GM23338 (cell line): ENCODE results near the gene ZGPAT.

Source experiments
- CREB1 ChIP-seq: fragments of 250-450 bp; sonication (Bioruptor Pico); IDR thresholded peaks from 2 replicates; pipeline ENCODE4 v1.5.0; 2020; ENCODE audit warnings: low read depth, mild to moderate bottlenecking, moderate library complexity
- EZH2 ChIP-seq: fragments of 200-600 bp; sonication (generic); IDR thresholded peaks from one replicate; pipeline ENCODE4 v1.8.0; 2017; ENCODE audit warnings: antibody characterized with exemption, mild to moderate bottlenecking, low read depth; ENCODE audit not compliant: unreplicated experiment
- EZH2phosphoT487 ChIP-seq: fragments of 200-600 bp; sonication (generic); IDR thresholded peaks from one replicate; pipeline ENCODE4 v1.8.1; 2018; ENCODE audit warnings: antibody characterized with exemption; ENCODE audit not compliant: unreplicated experiment
- JUNB ChIP-seq: IDR thresholded peaks from one replicate; pipeline ENCODE4 v1.6.1; 2016; ENCODE audit warnings: antibody characterized with exemption; ENCODE audit not compliant: unreplicated experiment
- NANOG ChIP-seq: IDR thresholded peaks from 2 replicates; pipeline ENCODE4 v1.6.1; 2016; ENCODE audit warnings: antibody characterized with exemption, borderline replicate concordance
- POLR2AphosphoS5 ChIP-seq: IDR thresholded peaks from 2 replicates; pipeline ENCODE4 v1.6.1; 2016; ENCODE audit warnings: antibody characterized with exemption, low read depth
- ZNF331 ChIP-seq: fragments of 250-450 bp; sonication (Bioruptor Pico); IDR thresholded peaks from 2 replicates; pipeline ENCODE4 v1.5.0; 2020; ENCODE audit warnings: low read depth, mild to moderate bottlenecking, moderate library complexity
- TF ChIP-seq, protein P1 (sequence below), 2 experiments: fragments of 200-600 bp in 1 of 2; sonication (generic) in 1 of 2; conservative IDR thresholded peaks; 2 replicates each; pipeline versions ENCODE4 v1.5.1 to v1.6.1; 2016 to 2017; ENCODE audit warnings: antibody characterized with exemption in 2 of 2, low read depth in 2 of 2, mild to moderate bottlenecking in 2 of 2, moderate library complexity in 1 of 2
- TF ChIP-seq, protein P2 (sequence below): IDR thresholded peaks from one replicate; pipeline ENCODE4 v1.6.1; 2018; ENCODE audit warnings: antibody characterized with exemption; ENCODE audit not compliant: unreplicated experiment
- TF ChIP-seq, protein P3 (sequence below): IDR thresholded peaks from 2 replicates; pipeline ENCODE4 v1.6.1; 2016; ENCODE audit warnings: antibody characterized with exemption
- TF ChIP-seq, protein P4 (sequence below): fragments of 250-450 bp; sonication (Bioruptor Pico); IDR thresholded peaks from 2 replicates; pipeline ENCODE4 v1.5.0; 2020; ENCODE audit warnings: mild to moderate bottlenecking, moderate library complexity

DNA sequence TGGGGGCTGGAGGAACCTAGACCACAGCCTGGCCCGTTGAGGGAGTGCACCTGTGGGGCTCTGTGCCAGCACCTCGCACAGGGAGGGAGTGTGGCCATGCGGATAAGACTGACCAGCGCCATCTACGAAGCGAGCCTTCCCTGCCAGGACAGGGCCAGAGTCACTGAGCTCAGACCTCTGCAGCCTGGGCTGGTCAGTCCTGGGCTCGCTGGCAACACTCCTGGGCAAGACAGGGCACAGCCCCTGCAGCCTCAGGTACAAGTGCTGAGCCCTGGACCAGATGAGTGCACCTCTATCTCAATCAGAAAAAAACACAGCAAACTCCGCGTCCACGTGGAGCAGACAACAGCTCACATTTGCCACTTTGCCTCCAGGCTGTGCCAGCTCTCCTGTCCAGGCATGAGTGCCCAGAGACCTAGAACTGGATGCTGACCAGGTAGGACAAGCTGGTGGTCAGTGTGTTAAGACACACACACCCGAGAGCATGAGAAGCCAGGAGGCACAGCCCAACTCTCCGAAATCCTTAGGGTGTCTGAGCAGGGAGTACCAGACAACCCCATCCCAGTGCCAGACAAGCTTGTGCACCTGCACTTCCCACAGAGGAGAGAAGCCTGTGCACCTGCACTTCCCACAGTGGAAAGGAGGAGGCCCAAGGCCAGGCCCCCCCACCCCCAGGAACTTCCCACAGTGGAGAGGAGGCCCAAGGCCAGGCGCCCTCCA, 4.9 kb upstream of the ZGPAT start:
- 0 out of 2 replicates have a peak, but pooled peaks have one; percentile 24 for TF ChIP-seq POLR2AphosphoS5
- TF ChIP-seq, protein P1, sequence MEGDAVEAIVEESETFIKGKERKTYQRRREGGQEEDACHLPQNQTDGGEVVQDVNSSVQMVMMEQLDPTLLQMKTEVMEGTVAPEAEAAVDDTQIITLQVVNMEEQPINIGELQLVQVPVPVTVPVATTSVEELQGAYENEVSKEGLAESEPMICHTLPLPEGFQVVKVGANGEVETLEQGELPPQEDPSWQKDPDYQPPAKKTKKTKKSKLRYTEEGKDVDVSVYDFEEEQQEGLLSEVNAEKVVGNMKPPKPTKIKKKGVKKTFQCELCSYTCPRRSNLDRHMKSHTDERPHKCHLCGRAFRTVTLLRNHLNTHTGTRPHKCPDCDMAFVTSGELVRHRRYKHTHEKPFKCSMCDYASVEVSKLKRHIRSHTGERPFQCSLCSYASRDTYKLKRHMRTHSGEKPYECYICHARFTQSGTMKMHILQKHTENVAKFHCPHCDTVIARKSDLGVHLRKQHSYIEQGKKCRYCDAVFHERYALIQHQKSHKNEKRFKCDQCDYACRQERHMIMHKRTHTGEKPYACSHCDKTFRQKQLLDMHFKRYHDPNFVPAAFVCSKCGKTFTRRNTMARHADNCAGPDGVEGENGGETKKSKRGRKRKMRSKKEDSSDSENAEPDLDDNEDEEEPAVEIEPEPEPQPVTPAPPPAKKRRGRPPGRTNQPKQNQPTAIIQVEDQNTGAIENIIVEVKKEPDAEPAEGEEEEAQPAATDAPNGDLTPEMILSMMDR (conservative IDR thresholded peaks at IDR 0.05; ENCODE audit: low read depth in 2 of 2): no peak
- TF ChIP-seq, protein P2, sequence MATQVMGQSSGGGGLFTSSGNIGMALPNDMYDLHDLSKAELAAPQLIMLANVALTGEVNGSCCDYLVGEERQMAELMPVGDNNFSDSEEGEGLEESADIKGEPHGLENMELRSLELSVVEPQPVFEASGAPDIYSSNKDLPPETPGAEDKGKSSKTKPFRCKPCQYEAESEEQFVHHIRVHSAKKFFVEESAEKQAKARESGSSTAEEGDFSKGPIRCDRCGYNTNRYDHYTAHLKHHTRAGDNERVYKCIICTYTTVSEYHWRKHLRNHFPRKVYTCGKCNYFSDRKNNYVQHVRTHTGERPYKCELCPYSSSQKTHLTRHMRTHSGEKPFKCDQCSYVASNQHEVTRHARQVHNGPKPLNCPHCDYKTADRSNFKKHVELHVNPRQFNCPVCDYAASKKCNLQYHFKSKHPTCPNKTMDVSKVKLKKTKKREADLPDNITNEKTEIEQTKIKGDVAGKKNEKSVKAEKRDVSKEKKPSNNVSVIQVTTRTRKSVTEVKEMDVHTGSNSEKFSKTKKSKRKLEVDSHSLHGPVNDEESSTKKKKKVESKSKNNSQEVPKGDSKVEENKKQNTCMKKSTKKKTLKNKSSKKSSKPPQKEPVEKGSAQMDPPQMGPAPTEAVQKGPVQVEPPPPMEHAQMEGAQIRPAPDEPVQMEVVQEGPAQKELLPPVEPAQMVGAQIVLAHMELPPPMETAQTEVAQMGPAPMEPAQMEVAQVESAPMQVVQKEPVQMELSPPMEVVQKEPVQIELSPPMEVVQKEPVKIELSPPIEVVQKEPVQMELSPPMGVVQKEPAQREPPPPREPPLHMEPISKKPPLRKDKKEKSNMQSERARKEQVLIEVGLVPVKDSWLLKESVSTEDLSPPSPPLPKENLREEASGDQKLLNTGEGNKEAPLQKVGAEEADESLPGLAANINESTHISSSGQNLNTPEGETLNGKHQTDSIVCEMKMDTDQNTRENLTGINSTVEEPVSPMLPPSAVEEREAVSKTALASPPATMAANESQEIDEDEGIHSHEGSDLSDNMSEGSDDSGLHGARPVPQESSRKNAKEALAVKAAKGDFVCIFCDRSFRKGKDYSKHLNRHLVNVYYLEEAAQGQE: no peak
- TF ChIP-seq EZH2phosphoT487: no peak
- TF ChIP-seq EZH2: no peak
- TF ChIP-seq, protein P3, sequence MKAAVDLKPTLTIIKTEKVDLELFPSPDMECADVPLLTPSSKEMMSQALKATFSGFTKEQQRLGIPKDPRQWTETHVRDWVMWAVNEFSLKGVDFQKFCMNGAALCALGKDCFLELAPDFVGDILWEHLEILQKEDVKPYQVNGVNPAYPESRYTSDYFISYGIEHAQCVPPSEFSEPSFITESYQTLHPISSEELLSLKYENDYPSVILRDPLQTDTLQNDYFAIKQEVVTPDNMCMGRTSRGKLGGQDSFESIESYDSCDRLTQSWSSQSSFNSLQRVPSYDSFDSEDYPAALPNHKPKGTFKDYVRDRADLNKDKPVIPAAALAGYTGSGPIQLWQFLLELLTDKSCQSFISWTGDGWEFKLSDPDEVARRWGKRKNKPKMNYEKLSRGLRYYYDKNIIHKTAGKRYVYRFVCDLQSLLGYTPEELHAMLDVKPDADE: no peak
- TF ChIP-seq CREB1 (CRISPR knock-in tag): no peak
- TF ChIP-seq, protein P4, sequence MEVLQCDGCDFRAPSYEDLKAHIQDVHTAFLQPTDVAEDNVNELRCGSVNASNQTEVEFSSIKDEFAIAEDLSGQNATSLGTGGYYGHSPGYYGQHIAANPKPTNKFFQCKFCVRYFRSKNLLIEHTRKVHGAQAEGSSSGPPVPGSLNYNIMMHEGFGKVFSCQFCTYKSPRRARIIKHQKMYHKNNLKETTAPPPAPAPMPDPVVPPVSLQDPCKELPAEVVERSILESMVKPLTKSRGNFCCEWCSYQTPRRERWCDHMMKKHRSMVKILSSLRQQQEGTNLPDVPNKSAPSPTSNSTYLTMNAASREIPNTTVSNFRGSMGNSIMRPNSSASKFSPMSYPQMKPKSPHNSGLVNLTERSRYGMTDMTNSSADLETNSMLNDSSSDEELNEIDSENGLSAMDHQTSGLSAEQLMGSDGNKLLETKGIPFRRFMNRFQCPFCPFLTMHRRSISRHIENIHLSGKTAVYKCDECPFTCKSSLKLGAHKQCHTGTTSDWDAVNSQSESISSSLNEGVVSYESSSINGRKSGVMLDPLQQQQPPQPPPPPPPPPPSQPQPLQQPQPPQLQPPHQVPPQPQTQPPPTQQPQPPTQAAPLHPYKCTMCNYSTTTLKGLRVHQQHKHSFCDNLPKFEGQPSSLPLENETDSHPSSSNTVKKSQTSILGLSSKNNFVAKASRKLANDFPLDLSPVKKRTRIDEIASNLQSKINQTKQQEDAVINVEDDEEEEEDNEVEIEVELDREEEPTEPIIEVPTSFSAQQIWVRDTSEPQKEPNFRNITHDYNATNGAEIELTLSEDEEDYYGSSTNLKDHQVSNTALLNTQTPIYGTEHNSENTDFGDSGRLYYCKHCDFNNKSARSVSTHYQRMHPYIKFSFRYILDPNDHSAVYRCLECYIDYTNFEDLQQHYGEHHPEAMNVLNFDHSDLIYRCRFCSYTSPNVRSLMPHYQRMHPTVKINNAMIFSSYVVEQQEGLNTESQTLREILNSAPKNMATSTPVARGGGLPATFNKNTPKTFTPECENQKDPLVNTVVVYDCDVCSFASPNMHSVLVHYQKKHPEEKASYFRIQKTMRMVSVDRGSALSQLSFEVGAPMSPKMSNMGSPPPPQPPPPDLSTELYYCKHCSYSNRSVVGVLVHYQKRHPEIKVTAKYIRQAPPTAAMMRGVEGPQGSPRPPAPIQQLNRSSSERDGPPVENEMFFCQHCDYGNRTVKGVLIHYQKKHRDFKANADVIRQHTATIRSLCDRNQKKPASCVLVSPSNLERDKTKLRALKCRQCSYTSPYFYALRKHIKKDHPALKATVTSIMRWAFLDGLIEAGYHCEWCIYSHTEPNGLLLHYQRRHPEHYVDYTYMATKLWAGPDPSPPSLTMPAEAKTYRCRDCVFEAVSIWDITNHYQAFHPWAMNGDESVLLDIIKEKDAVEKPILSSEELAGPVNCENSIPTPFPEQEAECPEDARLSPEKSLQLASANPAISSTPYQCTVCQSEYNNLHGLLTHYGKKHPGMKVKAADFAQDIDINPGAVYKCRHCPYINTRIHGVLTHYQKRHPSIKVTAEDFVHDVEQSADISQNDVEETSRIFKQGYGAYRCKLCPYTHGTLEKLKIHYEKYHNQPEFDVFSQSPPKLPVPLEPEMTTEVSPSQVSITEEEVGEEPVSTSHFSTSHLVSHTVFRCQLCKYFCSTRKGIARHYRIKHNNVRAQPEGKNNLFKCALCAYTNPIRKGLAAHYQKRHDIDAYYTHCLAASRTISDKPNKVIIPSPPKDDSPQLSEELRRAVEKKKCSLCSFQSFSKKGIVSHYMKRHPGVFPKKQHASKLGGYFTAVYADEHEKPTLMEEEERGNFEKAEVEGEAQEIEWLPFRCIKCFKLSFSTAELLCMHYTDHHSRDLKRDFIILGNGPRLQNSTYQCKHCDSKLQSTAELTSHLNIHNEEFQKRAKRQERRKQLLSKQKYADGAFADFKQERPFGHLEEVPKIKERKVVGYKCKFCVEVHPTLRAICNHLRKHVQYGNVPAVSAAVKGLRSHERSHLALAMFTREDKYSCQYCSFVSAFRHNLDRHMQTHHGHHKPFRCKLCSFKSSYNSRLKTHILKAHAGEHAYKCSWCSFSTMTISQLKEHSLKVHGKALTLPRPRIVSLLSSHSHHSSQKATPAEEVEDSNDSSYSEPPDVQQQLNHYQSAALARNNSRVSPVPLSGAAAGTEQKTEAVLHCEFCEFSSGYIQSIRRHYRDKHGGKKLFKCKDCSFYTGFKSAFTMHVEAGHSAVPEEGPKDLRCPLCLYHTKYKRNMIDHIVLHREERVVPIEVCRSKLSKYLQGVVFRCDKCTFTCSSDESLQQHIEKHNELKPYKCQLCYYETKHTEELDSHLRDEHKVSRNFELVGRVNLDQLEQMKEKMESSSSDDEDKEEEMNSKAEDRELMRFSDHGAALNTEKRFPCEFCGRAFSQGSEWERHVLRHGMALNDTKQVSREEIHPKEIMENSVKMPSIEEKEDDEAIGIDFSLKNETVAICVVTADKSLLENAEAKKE (CRISPR knock-in tag): no peak
- TF ChIP-seq NANOG: no peak
- TF ChIP-seq JUNB: no peak
- TF ChIP-seq ZNF331: no peak
